HepG2 (cell line): ENCODE measurements around the gene C6orf132. TPM values are rescaled to one million over a fixed set of nuclear protein-coding genes. Genes with fewer than 3 reads are reported as not detected.

Source experiments
- ATAC-seq: fragments of 200-7000 bp; cut with Tn5 transposase; 3 replicates; pipeline ENCODE4 v1.9.1; 2020; ENCODE audit warnings: mild to moderate bottlenecking, moderate library complexity
- BruUV-seq: library from RNA; stranded (reverse); fragments of 400-500 nt; replicated peaks from 2 replicates; lab custom pipeline; 2021; lab: Mats Ljungman, UMichigan
- CTCF ChIA-PET: fragments of 300-600 bp; formaldehyde crosslinking; extraction: SDS; loops from one replicate; lab custom pipeline; 2021; ENCODE audit warnings: low total read pairs, inconsistent platforms, low intra/inter-chr PET ratio; lab: Yijun Ruan, JAX
- POLR2A ChIA-PET: fragments of 350-600 bp; sonication (Branson Sonifier 250); formaldehyde crosslinking; loops from one replicate; lab custom pipeline; 2020; ENCODE audit warnings: antibody characterized with exemption, inconsistent platforms; lab: Yijun Ruan, JAX
- DNase-seq: peaks from one replicate; pipeline ENCODE4 v3.0.0-alpha.2; 2015; ENCODE audit warnings: low spot score
- FAIRE-seq: peaks from 3 replicates; lab custom pipeline; 2011; peaks lifted over from hg19 to GRCh38; lab: Jason Lieb, UNC
- H2AFZ ChIP-seq: one replicate; pipeline ENCODE4 v1.6.1; 2011; ENCODE audit warnings: low read length, inconsistent platforms
- H3K27ac ChIP-seq: fragments of 300-600 bp; 3 replicates; pipeline ENCODE4 v1.8.0; 2011; ENCODE audit warnings: mixed run types, mild to moderate bottlenecking, mixed read lengths, low read length, inconsistent platforms; ENCODE audit not compliant: insufficient read depth; ENCODE audit errors: extremely low read length
- H3K27me3 ChIP-seq, 2 experiments: fragments of 200-600 bp in 1 of 2; 2 replicates in 1 of 2; 3 replicates in 1 of 2; pipeline versions ENCODE4 v1.6.0 to v1.8.0; 2011; ENCODE audit warnings: low read length in 2 of 2, mild to moderate bottlenecking in 2 of 2, moderate library complexity in 2 of 2, inconsistent platforms in 1 of 2; ENCODE audit not compliant: insufficient read depth in 2 of 2, control insufficient read depth in 1 of 2
- H3K36me3 ChIP-seq, 2 experiments: fragments of 200-600 bp in 1 of 2; replicated peaks in 1 of 2; 2 replicates in 1 of 2; 3 replicates in 1 of 2; pipeline versions ENCODE4 v1.5.1 to v1.8.0; 2011; ENCODE audit warnings: low read length in 2 of 2, inconsistent platforms in 1 of 2; ENCODE audit not compliant: insufficient read depth in 2 of 2, control insufficient read depth in 1 of 2
- H3K4me1 ChIP-seq: 2 replicates; pipeline ENCODE4 v1.5.1; 2012; ENCODE audit warnings: low read length, inconsistent platforms; ENCODE audit not compliant: insufficient read depth
- H3K4me2 ChIP-seq: 2 replicates; pipeline ENCODE4 v1.6.0; 2011; ENCODE audit warnings: low read depth, low read length, inconsistent platforms
- H3K4me3 ChIP-seq, 3 experiments: fragments of 200-600 bp in 1 of 3; sonication (generic), shearing (Covaris generic) in 1 of 3; replicated peaks in 1 of 3; 2 replicates each; pipeline ENCODE4 v1.5.1; 2011 to 2016; ENCODE audit warnings: low read length in 3 of 3, inconsistent platforms in 2 of 3, low read depth in 2 of 3, mild to moderate bottlenecking in 2 of 3, control low read depth in 1 of 3, mixed read lengths in 1 of 3; ENCODE audit not compliant: insufficient read depth in 1 of 3
- H3K79me2 ChIP-seq: one replicate; pipeline ENCODE4 v1.6.1; 2011; ENCODE audit warnings: low read length, inconsistent platforms; ENCODE audit not compliant: insufficient read depth
- H3K9ac ChIP-seq: 2 replicates; pipeline ENCODE4 v1.6.0; 2011; ENCODE audit warnings: mild to moderate bottlenecking, low read depth, low read length, inconsistent platforms; ENCODE audit not compliant: insufficient read depth
- H3K9me3 ChIP-seq: 2 replicates; pipeline ENCODE4 v1.5.1; 2012; ENCODE audit warnings: mild to moderate bottlenecking, low read length
- H4K20me1 ChIP-seq: 2 replicates; pipeline ENCODE4 v1.6.0; 2011; ENCODE audit warnings: inconsistent platforms, mild to moderate bottlenecking, low read length, moderate library complexity; ENCODE audit not compliant: insufficient read depth
- AGO1 ChIP-seq: fragments of 200-400 bp; formaldehyde crosslinking; IDR thresholded peaks from 2 replicates; pipeline ENCODE4 v1.6.1; 2017; ENCODE audit warnings: mild to moderate bottlenecking, low read depth, low read length, moderate library complexity; ENCODE audit not compliant: poor library complexity, severe bottlenecking
- AHR ChIP-seq: IDR thresholded peaks from 2 replicates; pipeline ENCODE4 v1.6.1; 2018; ENCODE audit warnings: missing genetic modification reagents, missing compliant biosample characterization
- FOXC1 ChIP-seq: sonication (generic); formaldehyde crosslinking; IDR thresholded peaks from 2 replicates; pipeline ENCODE4 v1.8.0; 2022; ENCODE audit warnings: mild to moderate bottlenecking, missing genetic modification reagents, borderline replicate concordance
- FUBP1 ChIP-seq: sonication (generic); formaldehyde crosslinking; IDR thresholded peaks from 2 replicates; pipeline ENCODE4 v1.5.1; 2020; ENCODE audit warnings: missing genetic modification reagents, mild to moderate bottlenecking, borderline replicate concordance
- GTF3A ChIP-seq: sonication (generic); formaldehyde crosslinking; conservative IDR thresholded peaks from 2 replicates; pipeline ENCODE4 v1.4.0; 2020; ENCODE audit warnings: mild to moderate bottlenecking, missing genetic modification reagents
- HNF4A ChIP-seq: sonication (generic); formaldehyde crosslinking; IDR thresholded peaks from 2 replicates; pipeline ENCODE4 v1.4.0; 2020; ENCODE audit warnings: missing genetic modification reagents
- MATR3 ChIP-seq: sonication (generic); formaldehyde crosslinking; IDR thresholded peaks from 2 replicates; pipeline ENCODE4 v1.4.0; 2020; ENCODE audit warnings: missing genetic modification reagents
- MAX ChIP-seq: IDR thresholded peaks from 2 replicates; pipeline ENCODE4 v1.6.1; 2012; ENCODE audit warnings: inconsistent platforms
- PPARG ChIP-seq: conservative IDR thresholded peaks from 2 replicates; pipeline ENCODE4 v1.6.1; 2016; ENCODE audit warnings: missing biosample characterization, missing genetic modification reagents
- RFXAP ChIP-seq: sonication (generic); formaldehyde crosslinking; IDR thresholded peaks from 2 replicates; pipeline ENCODE4 v1.4.0; 2020; ENCODE audit warnings: missing genetic modification reagents, borderline replicate concordance
- SOX13 ChIP-seq, 3 experiments: fragments of 450-650 bp in 1 of 3; sonication (generic) in 1 of 3; formaldehyde crosslinking in 1 of 3; IDR thresholded peaks in 2 of 3; conservative IDR thresholded peaks in 1 of 3; 2 replicates each; pipeline versions ENCODE4 v1.5.0 to v1.6.1; 2016 to 2020; ENCODE audit warnings: antibody characterized with exemption in 1 of 3, mild to moderate bottlenecking in 1 of 3, missing compliant biosample characterization in 1 of 3, missing genetic modification reagents in 1 of 3, moderate library complexity in 1 of 3
- SP1 ChIP-seq, 2 experiments: fragments of 450-650 bp in 1 of 2; sonication (generic) in 1 of 2; formaldehyde crosslinking in 1 of 2; IDR thresholded peaks; 2 replicates each; pipeline versions ENCODE4 v1.4.0 to v1.6.1; 2016 to 2020; ENCODE audit warnings: missing genetic modification reagents in 1 of 2
- TCF7L2 ChIP-seq: IDR thresholded peaks from 2 replicates; pipeline ENCODE4 v1.6.1; 2011; ENCODE audit warnings: mild to moderate bottlenecking, low read depth, low read length, moderate library complexity
- ZNF510 ChIP-seq: sonication (generic); formaldehyde crosslinking; IDR thresholded peaks from 2 replicates; pipeline ENCODE4 v1.4.0; 2020; ENCODE audit warnings: low read depth, mild to moderate bottlenecking, missing genetic modification reagents
- ZNF547 ChIP-seq: sonication (generic); formaldehyde crosslinking; IDR thresholded peaks from 2 replicates; pipeline ENCODE4 v1.5.1; 2020; ENCODE audit warnings: mild to moderate bottlenecking, missing genetic modification reagents
- ZNF570 ChIP-seq: sonication (generic); formaldehyde crosslinking; IDR thresholded peaks from 2 replicates; pipeline ENCODE4 v1.4.0; 2020; ENCODE audit warnings: mild to moderate bottlenecking, missing genetic modification reagents, borderline replicate concordance
- WGBS: methylation state at CpG from one replicate; pipeline ENCODE4 v1.1.6; 2017; ENCODE audit warnings: low lambda C conversion rate; 5-methylcytosine and 5-hydroxymethylcytosine counted together
- in situ Hi-C: cut with HindIII; loops from 2 replicates; pipeline ENCODE4 v1.10.0; 2017; ENCODE audit warnings: low pct_unique_long_range_greater_than_20kb; ENCODE audit not compliant: extremely low pct_ligation_motif_present
- intact Hi-C: fragments of 100-400 bp; cut with micrococcal nuclease; formaldehyde crosslinking; loops from one replicate; pipeline ENCODE4 v1.10.0; 2022; ENCODE audit not compliant: unreplicated experiment
- polyA plus RNA-seq, 8 experiments: library from polyadenylated mRNA; depleted of rRNA in 3 of 8; stranded (reverse) in 7 of 8; unstranded in 1 of 8; fragments of >200 nt; fragmentation: Illumina TruSeq in 4 of 8; extraction: Trizol in 4 of 8; gene quantifications; 2 replicates each; pipeline versions ENCODE4 v1.2.1 to v1.2.3, GENCODE V29; 2011 to 2016; ENCODE audit warnings: low read depth in 4 of 8, missing spikeins in 1 of 8, mixed read lengths in 1 of 8; ENCODE audit not compliant: insufficient read depth in 1 of 8
- total RNA-seq, 5 experiments: library from RNA; depleted of rRNA; stranded (reverse); fragments of >200 nt; fragmentation: Illumina TruSeq; extraction: Trizol; gene quantifications; 2 replicates each; pipeline ENCODE4 v1.2.3, GENCODE V29; 2016; ENCODE audit warnings: low read depth in 1 of 5
- TF ChIP-seq, protein P1 (sequence below): sonication (generic); formaldehyde crosslinking; IDR thresholded peaks from 2 replicates; pipeline ENCODE4 v1.5.0; 2020; ENCODE audit warnings: mild to moderate bottlenecking, missing genetic modification reagents

C6orf132 gene
- total and polyA plus RNA-seq, 2 of the 13 experiments (the other 11 are each of a cell fraction or from before 2014, with no cell fraction given) = 0.78 to 3.0 TPM

DNA sequence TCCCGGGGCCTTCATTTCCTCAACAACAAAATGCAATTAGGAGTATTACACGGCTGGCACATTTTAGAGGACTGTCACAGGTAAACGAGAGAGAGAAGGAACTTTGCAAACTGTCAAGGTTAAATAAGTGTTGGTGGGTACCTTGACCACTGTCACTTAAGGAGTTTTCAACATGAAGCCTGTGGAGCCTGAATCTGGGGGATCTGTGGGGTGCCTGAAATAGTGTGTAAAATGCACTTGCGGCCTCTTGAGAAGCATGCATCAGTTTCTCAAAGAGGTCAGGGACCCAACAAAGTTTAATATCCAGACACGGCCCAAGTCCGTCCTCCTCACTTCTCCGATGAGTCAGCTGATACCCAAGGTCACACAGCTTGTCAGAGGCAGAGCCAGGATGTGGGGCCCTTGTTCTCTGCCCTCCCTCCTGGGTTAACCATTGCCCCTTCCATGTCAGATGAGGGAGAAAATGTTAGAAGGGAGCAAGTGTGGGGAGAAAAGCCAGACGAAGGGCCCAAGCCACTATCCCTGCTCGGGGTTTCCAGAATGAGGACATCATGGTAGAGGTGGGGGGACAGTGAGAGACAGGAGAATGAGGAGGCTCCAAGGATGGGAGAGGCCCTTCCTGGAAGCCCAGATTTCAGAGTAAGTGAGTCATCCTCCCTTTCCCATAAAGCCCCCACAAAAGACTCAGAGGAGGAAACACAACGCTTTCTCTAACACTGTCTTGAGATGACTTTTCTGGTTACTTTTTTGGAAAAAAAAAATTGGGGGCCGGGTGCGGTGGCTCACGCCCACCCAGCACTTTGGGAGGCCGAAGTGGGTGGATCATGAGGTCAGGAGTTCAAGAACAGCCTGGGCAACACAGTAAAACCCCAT, 42.2 kb downstream of the C6orf132 start:
- Histone ChIP-seq H3K79me2 (no peaks in the 10 kb centered on the region), H2AFZ (no peak overlapping the region), H3K9ac (no peak overlapping the region), H3K4me3 (peak overlapping the region; percentile 0 to 62 (median 32); a peak in 4 of 6 replicates), H3K27me3 (no peaks in the 10 kb centered on the region), H3K27ac (peak overlapping the region; percentile 31), H3K9me3 (no peaks in the 10 kb centered on the region), H4K20me1 (no peaks in the 10 kb centered on the region), H3K4me2 (peak overlapping the region; percentile 86), H3K36me3 (no peaks in the 10 kb centered on the region), H3K4me1 (peaks cover 84% of the 10 kb centered on the region)
- ChIA-PET CTCF (no interaction called here), POLR2A (interaction anchor here (0.6 to 4.0 kb wide), 17 partner anchors 10 to 687 kb away, joined by 3 to 34 read pairs (median 3); partner anchors contain the start of genes C6orf132 and TAF8)
- DNase-seq (peak; percentile 76), ATAC-seq (peak; percentile 26), FAIRE-seq (peak; percentile 47)
- 6% methylated on average over 14 of the region's 14 CpGs for WGBS
- BruUV-seq = no TSS peak
- intact Hi-C loops (loop anchor here (2.0 kb wide), 1 partner anchor 19 kb away; no protein-coding TSS in a partner anchor), in situ Hi-C loops (no loop called here)
- no peak for TF ChIP-seq SOX13 (IDR thresholded peaks at IDR 0.05)
- TF ChIP-seq SOX13 (CRISPR knock-in tag; conservative IDR thresholded peaks at IDR 0.05 in 1 of 2, IDR thresholded peaks at IDR 0.05 in 1 of 2) = no peak
- TF ChIP-seq SP1 (IDR thresholded peaks at IDR 0.05) = no peak
- no peak for TF ChIP-seq SP1 (CRISPR knock-in tag; IDR thresholded peaks at IDR 0.05)
- TF ChIP-seq RFXAP (CRISPR knock-in tag) = no peak
- TF ChIP-seq, protein P1, sequence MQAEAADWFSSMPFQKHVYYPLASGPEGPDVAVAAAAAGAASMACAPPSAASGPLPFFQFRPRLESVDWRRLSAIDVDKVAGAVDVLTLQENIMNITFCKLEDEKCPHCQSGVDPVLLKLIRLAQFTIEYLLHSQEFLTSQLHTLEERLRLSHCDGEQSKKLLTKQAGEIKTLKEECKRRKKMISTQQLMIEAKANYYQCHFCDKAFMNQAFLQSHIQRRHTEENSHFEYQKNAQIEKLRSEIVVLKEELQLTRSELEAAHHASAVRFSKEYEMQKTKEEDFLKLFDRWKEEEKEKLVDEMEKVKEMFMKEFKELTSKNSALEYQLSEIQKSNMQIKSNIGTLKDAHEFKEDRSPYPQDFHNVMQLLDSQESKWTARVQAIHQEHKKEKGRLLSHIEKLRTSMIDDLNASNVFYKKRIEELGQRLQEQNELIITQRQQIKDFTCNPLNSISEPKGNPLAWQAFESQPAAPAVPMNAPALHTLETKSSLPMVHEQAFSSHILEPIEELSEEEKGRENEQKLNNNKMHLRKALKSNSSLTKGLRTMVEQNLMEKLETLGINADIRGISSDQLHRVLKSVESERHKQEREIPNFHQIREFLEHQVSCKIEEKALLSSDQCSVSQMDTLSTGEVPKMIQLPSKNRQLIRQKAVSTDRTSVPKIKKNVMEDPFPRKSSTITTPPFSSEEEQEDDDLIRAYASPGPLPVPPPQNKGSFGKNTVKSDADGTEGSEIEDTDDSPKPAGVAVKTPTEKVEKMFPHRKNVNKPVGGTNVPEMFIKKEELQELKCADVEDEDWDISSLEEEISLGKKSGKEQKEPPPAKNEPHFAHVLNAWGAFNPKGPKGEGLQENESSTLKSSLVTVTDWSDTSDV = no peak
- 0 out of 2 replicates have a peak, but pooled peaks have one; percentile 31 for TF ChIP-seq HNF4A (CRISPR knock-in tag)
- TF ChIP-seq MAX = 0 out of 2 replicates have a peak, but pooled peaks have one; percentile 16
- TF ChIP-seq AHR (CRISPR knock-in tag) = no peak
- 0 out of 2 replicates have a peak, but pooled peaks have one; percentile 35 for TF ChIP-seq GTF3A (CRISPR knock-in tag)
- no peak for TF ChIP-seq FOXC1 (CRISPR knock-in tag)
- TF ChIP-seq ZNF547 (CRISPR knock-in tag) = 0 out of 2 replicates have a peak, but pooled peaks have one; percentile 25
- no peak for TF ChIP-seq TCF7L2
- TF ChIP-seq MATR3 (CRISPR knock-in tag) = no peak
- no peak for TF ChIP-seq ZNF510 (CRISPR knock-in tag)
- no peak for TF ChIP-seq ZNF570
- TF ChIP-seq FUBP1 (CRISPR knock-in tag) = 0 out of 2 replicates have a peak, but pooled peaks have one; percentile 75
- peak; percentile 25; the same call in 1 of the 2 replicates for TF ChIP-seq PPARG (CRISPR knock-in tag)
- TF ChIP-seq AGO1 = no peak
